ENCODE results near the gene TMEM239. TPM values are rescaled to one million over a fixed set of nuclear protein-coding genes. Genes with fewer than 3 reads are reported as not detected.

TMEM239 gene
- total RNA-seq, 2 donors from 2014 or later, result not detected

DNA sequence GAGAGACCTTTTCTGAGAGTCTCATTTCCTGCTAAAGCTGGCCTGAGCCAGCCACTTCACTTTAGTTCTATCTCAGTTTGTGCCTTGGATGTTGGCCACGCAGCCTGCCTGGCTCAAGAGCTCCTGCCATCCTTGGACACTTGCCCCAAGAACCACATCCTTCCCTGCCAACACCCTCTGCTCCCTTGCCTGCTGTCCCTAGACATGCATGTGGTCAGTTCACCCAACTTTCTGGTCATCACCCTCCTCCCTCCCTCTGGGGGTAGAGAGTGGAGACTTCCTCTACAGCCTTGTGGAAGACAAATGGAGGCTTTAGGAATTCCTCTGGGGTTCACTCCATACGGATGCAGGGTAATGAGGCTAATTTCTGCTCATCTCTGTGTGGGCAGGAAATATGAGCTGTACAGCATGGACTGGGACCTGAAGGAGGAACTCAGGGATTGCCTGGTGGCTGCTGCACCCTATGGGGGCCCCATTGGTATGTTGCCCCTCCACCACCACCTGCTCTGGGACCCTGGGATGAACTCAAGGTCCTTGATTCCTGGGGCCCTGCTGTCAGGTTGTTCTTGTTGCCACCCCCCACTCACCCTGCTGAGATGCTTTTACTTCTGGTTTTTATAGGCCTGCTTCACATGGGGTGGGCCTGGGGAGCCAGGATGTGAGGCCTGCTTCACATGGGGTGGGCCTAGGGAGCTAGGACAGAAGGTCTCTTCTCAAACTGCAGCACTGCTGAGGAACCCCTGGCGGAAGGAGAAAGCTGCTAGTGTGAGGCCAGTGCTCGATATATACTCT is 43.4 kb downstream of the TMEM239 start:
- no peak overlapping the region for H3K4me3 ChIP-seq
- H3K4me1 ChIP-seq (replicated peaks), result no peaks in the 10 kb centered on the region
- intact Hi-C loops (cut with DNase I), result loop anchor here (10.0 kb wide), 1 partner anchor 335 kb away; no protein-coding TSS in a partner anchor
- DNase-seq (ENCODE audit: low spot score), result no peak
- no peaks in the 10 kb centered on the region for H3K27me3 ChIP-seq (replicated peaks; ENCODE audit: insufficient read depth)
- TF ChIP-seq POLR2AphosphoS5 (IDR thresholded peaks at IDR 0.05) (no peak), POLR2A (IDR thresholded peaks at IDR 0.05) (no peak), CTCF (IDR thresholded peaks at IDR 0.05) (no peak)
- no peak overlapping the region for H3K27ac ChIP-seq
- WGBS, result 93% methylated on average over 4 of the region's 4 CpGs
- peaks cover 0 to 3% of the 10 kb centered on the region in 2 donors for H3K36me3 ChIP-seq
- H3K9me3 ChIP-seq, result no peaks in the 10 kb centered on the region

DNA sequence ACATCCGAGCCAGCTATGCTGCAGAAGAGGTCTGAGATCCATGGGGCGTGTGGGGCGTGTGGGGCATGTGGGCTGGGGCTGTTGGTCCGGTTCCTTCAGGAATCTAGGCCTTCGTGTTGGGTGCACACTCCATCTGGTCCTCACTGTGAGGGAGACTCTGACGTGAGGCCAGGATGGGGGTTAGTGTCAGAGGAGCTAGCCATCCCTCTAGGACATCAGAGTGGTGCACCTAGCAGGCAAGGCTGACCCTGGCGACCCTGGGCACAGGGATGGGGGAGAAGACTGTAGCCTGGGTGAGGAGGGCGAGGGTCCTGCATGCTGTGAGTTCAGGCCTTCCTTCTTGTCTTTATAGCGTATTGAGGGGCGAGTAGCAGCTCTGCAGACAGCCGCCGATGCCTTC is 48.5 kb downstream of the TMEM239 start:
- DNase-seq (ENCODE audit: low spot score), result no peak
- WGBS, result 92% methylated on average over 12 of the region's 12 CpGs
- H3K4me1 ChIP-seq (replicated peaks), result no peaks in the 10 kb centered on the region
- intact Hi-C loops (cut with DNase I), result no loop called here
- no peak overlapping the region for H3K27ac ChIP-seq
- TF ChIP-seq CTCF (IDR thresholded peaks at IDR 0.05) (no peak), POLR2A (IDR thresholded peaks at IDR 0.05) (no peak), POLR2AphosphoS5 (IDR thresholded peaks at IDR 0.05) (no peak)
- peaks cover 5 to 6% of the 10 kb centered on the region in 2 donors for H3K36me3 ChIP-seq
- H3K27me3 ChIP-seq (replicated peaks; ENCODE audit: insufficient read depth), result no peaks in the 10 kb centered on the region
- H3K4me3 ChIP-seq, result no peak overlapping the region
- H3K9me3 ChIP-seq, result no peaks in the 10 kb centered on the region

- no peak overlapping the region for H3K27ac ChIP-seq
- DNase-seq (ENCODE audit: low spot score), result no peak
- H3K27me3 ChIP-seq (replicated peaks; ENCODE audit: insufficient read depth), result no peaks in the 10 kb centered on the region
- intact Hi-C loops (cut with DNase I), result no loop called here
- H3K4me1 ChIP-seq (replicated peaks), result no peaks in the 10 kb centered on the region
- no peak overlapping the region for H3K4me3 ChIP-seq
- WGBS, result 89% methylated on average over 10 of the region's 10 CpGs
- TF ChIP-seq CTCF (IDR thresholded peaks at IDR 0.05) (no peak), POLR2AphosphoS5 (IDR thresholded peaks at IDR 0.05) (no peak), POLR2A (IDR thresholded peaks at IDR 0.05) (no peak)
- no peaks in the 10 kb centered on the region for H3K9me3 ChIP-seq
- H3K36me3 ChIP-seq, result peaks cover 5 to 6% of the 10 kb centered on the region in 2 donors
Measured at GRCh38 chr20:2865101-2865500, 48.9 kb downstream of the TMEM239 start.

- H3K36me3 ChIP-seq, result peaks cover 5 to 6% of the 10 kb centered on the region in 2 donors
- intact Hi-C loops (cut with DNase I), result no loop called here
- H3K9me3 ChIP-seq, result no peaks in the 10 kb centered on the region
- H3K4me3 ChIP-seq, result no peak overlapping the region
- H3K4me1 ChIP-seq (replicated peaks), result no peaks in the 10 kb centered on the region
- 89% methylated on average over 3 of the region's 3 CpGs for WGBS
- no peak for DNase-seq (ENCODE audit: low spot score)
- TF ChIP-seq CTCF (IDR thresholded peaks at IDR 0.05) (no peak), POLR2AphosphoS5 (IDR thresholded peaks at IDR 0.05) (no peak), POLR2A (IDR thresholded peaks at IDR 0.05) (no peak)
- H3K27me3 ChIP-seq (replicated peaks; ENCODE audit: insufficient read depth), result no peaks in the 10 kb centered on the region
- H3K27ac ChIP-seq, result no peak overlapping the region
Measured at GRCh38 chr20:2865630-2866029, 49.5 kb downstream of the TMEM239 start.

DNA sequence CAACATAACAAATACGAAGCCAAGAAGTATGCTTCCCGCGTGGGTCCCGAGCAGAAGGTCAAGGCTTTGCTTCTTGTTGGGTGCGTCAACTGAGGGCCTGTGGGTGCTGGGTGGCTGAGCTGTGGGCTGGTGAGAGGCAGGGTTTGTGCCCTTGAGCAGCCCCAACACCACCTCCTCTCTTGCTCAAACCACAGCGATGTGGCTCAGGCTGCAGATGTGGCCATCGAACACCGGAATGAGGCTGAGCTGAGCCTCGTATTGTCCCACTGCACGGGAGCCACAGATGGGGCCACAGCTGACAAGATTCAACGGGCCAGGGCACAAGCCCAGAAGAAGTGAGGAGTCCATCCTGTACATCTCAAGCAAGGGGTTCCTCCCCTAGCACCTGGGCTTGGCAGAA is 50.1 kb downstream of the TMEM239 start:
- Histone ChIP-seq H3K4me1 (replicated peaks) (no peaks in the 10 kb centered on the region), H3K4me3 (no peak overlapping the region), H3K27me3 (replicated peaks; ENCODE audit: insufficient read depth) (no peaks in the 10 kb centered on the region), H3K9me3 (no peaks in the 10 kb centered on the region), H3K36me3 (peaks cover 5 to 6% of the 10 kb centered on the region in 2 donors), H3K27ac (no peak overlapping the region)
- no peak for DNase-seq (ENCODE audit: low spot score)
- 92% methylated on average over 11 of the region's 11 CpGs for WGBS
- intact Hi-C loops (cut with DNase I), result no loop called here
- no peak for TF ChIP-seq POLR2A (IDR thresholded peaks at IDR 0.05)
- TF ChIP-seq CTCF (IDR thresholded peaks at IDR 0.05), result no peak
- no peak for TF ChIP-seq POLR2AphosphoS5 (IDR thresholded peaks at IDR 0.05)
